OCI-LY3 (cell line): ENCODE data around the gene ELF3.
A peak's percentile ranks its signal among the peaks of the same experiment; 100 is the strongest.

Experiments
- H2AFZ ChIP-seq: fragments of 200-600, 300-600 bp; shearing (Covaris generic); 2 replicates; pipeline ENCODE4 v1.6.0; 2014; ENCODE audit warnings: antibody characterized with exemption, low read depth, low read length
- H3K27ac ChIP-seq: fragments of 200-600, 300-600 bp; sonication (generic); 2 replicates; pipeline ENCODE4 v1.5.1; 2014; ENCODE audit warnings: mild to moderate bottlenecking, low read length, moderate library complexity, mixed read lengths
- H3K27me3 ChIP-seq: fragments of 200-600, 300-600 bp; sonication (generic); 2 replicates; pipeline ENCODE4 v1.6.1; 2014; ENCODE audit warnings: low read depth, low read length, mixed read lengths
- H3K36me3 ChIP-seq: fragments of 200-600, 300-600 bp; sonication (generic); replicated peaks from 2 replicates; pipeline ENCODE3; 2014; ENCODE audit warnings: low read depth, low read length, mixed read lengths
- H3K4me1 ChIP-seq: fragments of 300-600, 200-600 bp; sonication (generic); 2 replicates; pipeline ENCODE4 v1.6.1; 2014; ENCODE audit warnings: low read length, mixed read lengths
- H3K4me2 ChIP-seq: fragments of 200-600, 300-600 bp; sonication (generic); 2 replicates; pipeline ENCODE4 v1.6.1; 2014; ENCODE audit warnings: low read length, mixed read lengths
- H3K4me3 ChIP-seq: fragments of 300-600, 200-600 bp; sonication (generic); 2 replicates; pipeline ENCODE4 v1.5.1; 2014; ENCODE audit warnings: antibody characterized with exemption, mild to moderate bottlenecking, low read length, moderate library complexity
- H3K79me2 ChIP-seq: fragments of 300-600, 200-600 bp; shearing (Covaris generic); 2 replicates; pipeline ENCODE4 v1.6.1; 2014; ENCODE audit warnings: mild to moderate bottlenecking, low read length, mixed read lengths
- H3K9ac ChIP-seq: fragments of 300-600, 200-600 bp; shearing (Covaris generic); 2 replicates; pipeline ENCODE4 v1.6.0; 2014; ENCODE audit warnings: mild to moderate bottlenecking, low read length, moderate library complexity
- H3K9me3 ChIP-seq: fragments of 200-600, 300-600 bp; shearing (Covaris generic); 2 replicates; pipeline ENCODE4 v1.6.1; 2014; ENCODE audit warnings: low read length, mixed read lengths; ENCODE audit not compliant: insufficient read depth
- H4K20me1 ChIP-seq: fragments of 200-600, 300-600 bp; sonication (generic); 2 replicates; pipeline ENCODE4 v1.6.1; 2016; ENCODE audit warnings: low read length, mixed read lengths; ENCODE audit not compliant: insufficient read depth
- CTCF ChIP-seq: fragments of 200-600, 300-600 bp; sonication (generic); IDR thresholded peaks from 2 replicates; pipeline ENCODE4 v1.5.1; 2014; ENCODE audit warnings: antibody characterized with exemption, low read length, low read depth
- EZH2phosphoT487 ChIP-seq: fragments of 200-600 bp; shearing (Covaris generic); IDR thresholded peaks from 2 replicates; pipeline ENCODE4 v1.6.1; 2018; ENCODE audit warnings: antibody characterized with exemption, mixed run types, low read depth

The ELF3 gene

GRCh38 chr1:201988601-201989000, 21.8 kb upstream of the ELF3 start:
- Histone ChIP-seq H3K9me3 (no peaks in the 10 kb centered on the region), H3K9ac (no peak overlapping the region), H3K27ac (no peak overlapping the region), H3K4me1 (peaks cover 2% of the 10 kb centered on the region), H2AFZ (no peak overlapping the region), H3K4me2 (no peak overlapping the region), H3K4me3 (no peak overlapping the region), H3K79me2 (peaks cover 21% of the 10 kb centered on the region), H3K36me3 (peaks cover 38% of the 10 kb centered on the region), H4K20me1 (no peaks in the 10 kb centered on the region), H3K27me3 (no peaks in the 10 kb centered on the region)
- TF ChIP-seq CTCF (no peak), EZH2phosphoT487 (no peak)

GRCh38 chr1:201989354-201990128, 20.8 kb upstream of the ELF3 start:
- H3K4me2 ChIP-seq, result no peak overlapping the region
- TF ChIP-seq CTCF (no peak), EZH2phosphoT487 (no peak)
- H3K79me2 ChIP-seq, result peaks cover 12% of the 10 kb centered on the region
- H3K4me1 ChIP-seq, result no peaks in the 10 kb centered on the region
- H4K20me1 ChIP-seq, result no peaks in the 10 kb centered on the region
- no peak overlapping the region for H3K9ac ChIP-seq
- no peak overlapping the region for H3K27ac ChIP-seq
- no peaks in the 10 kb centered on the region for H3K9me3 ChIP-seq
- H3K4me3 ChIP-seq, result no peak overlapping the region
- peaks cover 45% of the 10 kb centered on the region for H3K36me3 ChIP-seq
- H2AFZ ChIP-seq, result no peak overlapping the region
- H3K27me3 ChIP-seq, result no peaks in the 10 kb centered on the region

- H3K36me3 ChIP-seq, result peaks cover 45% of the 10 kb centered on the region
- no peak overlapping the region for H3K27ac ChIP-seq
- H3K79me2 ChIP-seq, result peaks cover 8% of the 10 kb centered on the region
- no peak for TF ChIP-seq CTCF
- no peak for TF ChIP-seq EZH2phosphoT487
- H4K20me1 ChIP-seq, result no peaks in the 10 kb centered on the region
- no peaks in the 10 kb centered on the region for H3K9me3 ChIP-seq
- no peak overlapping the region for H3K9ac ChIP-seq
- no peak overlapping the region for H2AFZ ChIP-seq
- H3K4me3 ChIP-seq, result no peak overlapping the region
- H3K4me1 ChIP-seq, result no peaks in the 10 kb centered on the region
- H3K4me2 ChIP-seq, result no peak overlapping the region
- no peaks in the 10 kb centered on the region for H3K27me3 ChIP-seq
These were observed 20.0 kb upstream of the ELF3 start for GRCh38 chr1:201990427-201990826.

GRCh38 chr1:201999625-202000238, 10.7 kb upstream of the ELF3 start:
- Histone ChIP-seq H2AFZ (no peak overlapping the region), H3K79me2 (no peaks in the 10 kb centered on the region), H3K4me2 (no peak overlapping the region), H3K27me3 (no peaks in the 10 kb centered on the region), H3K4me3 (no peak overlapping the region), H3K9ac (no peak overlapping the region), H3K27ac (no peak overlapping the region), H4K20me1 (no peaks in the 10 kb centered on the region), H3K4me1 (no peaks in the 10 kb centered on the region), H3K9me3 (no peaks in the 10 kb centered on the region), H3K36me3 (peaks cover 48% of the 10 kb centered on the region)
- TF ChIP-seq CTCF (peak; percentile 87), EZH2phosphoT487 (no peak)
